Epithelial cell of proximal tubule (primary cell): ENCODE results near the gene TLE2. TPM values are rescaled to one million over a fixed set of nuclear protein-coding genes. Genes with fewer than 3 reads are reported as not detected.
A peak's percentile ranks its signal among the peaks of the same experiment; 100 is the strongest.

Source experiments
- DNase-seq: peaks from one replicate; pipeline ENCODE4 v3.0.0-alpha.2; 2011; ENCODE audit warnings: low read depth
- H3K4me3 ChIP-seq: 2 replicates; pipeline ENCODE4 v1.5.1; 2011; ENCODE audit warnings: low read depth, mild to moderate bottlenecking, low read length
- total RNA-seq: library from RNA; depleted of rRNA; stranded (reverse); fragments of >200 nt; gene quantifications from 2 replicates; pipeline ENCODE4 v1.2.3, GENCODE V29; 2015
- TF ChIP-seq, protein P1 (sequence below): conservative IDR thresholded peaks from 2 replicates; pipeline ENCODE4 v1.5.1; 2012; ENCODE audit warnings: low read depth, mild to moderate bottlenecking, low read length

Gene TLE2
- total RNA-seq, 1 donor from 2014 or later = 2.9 TPM

DNA sequence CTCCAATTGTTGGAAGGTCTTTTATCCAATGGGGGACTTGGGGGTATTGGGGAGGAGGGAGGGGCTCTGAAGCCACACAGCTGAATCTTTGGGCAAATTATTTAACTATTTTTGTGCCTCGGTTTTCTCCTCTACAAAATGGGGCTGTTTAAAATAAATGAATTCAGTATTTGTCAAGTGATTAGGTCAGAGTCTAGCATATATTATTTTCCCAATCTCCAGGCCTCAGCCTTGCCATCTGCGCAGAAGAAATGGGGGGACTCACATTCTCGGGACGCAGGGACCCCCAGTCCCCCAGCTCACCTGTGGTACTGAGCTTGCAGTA is 31.7 kb upstream of the TLE2 start:
- peak overlapping the region; percentile 87 for H3K4me3 ChIP-seq
- TF ChIP-seq, protein P1, sequence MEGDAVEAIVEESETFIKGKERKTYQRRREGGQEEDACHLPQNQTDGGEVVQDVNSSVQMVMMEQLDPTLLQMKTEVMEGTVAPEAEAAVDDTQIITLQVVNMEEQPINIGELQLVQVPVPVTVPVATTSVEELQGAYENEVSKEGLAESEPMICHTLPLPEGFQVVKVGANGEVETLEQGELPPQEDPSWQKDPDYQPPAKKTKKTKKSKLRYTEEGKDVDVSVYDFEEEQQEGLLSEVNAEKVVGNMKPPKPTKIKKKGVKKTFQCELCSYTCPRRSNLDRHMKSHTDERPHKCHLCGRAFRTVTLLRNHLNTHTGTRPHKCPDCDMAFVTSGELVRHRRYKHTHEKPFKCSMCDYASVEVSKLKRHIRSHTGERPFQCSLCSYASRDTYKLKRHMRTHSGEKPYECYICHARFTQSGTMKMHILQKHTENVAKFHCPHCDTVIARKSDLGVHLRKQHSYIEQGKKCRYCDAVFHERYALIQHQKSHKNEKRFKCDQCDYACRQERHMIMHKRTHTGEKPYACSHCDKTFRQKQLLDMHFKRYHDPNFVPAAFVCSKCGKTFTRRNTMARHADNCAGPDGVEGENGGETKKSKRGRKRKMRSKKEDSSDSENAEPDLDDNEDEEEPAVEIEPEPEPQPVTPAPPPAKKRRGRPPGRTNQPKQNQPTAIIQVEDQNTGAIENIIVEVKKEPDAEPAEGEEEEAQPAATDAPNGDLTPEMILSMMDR = no peak
- no peak for DNase-seq

DNA sequence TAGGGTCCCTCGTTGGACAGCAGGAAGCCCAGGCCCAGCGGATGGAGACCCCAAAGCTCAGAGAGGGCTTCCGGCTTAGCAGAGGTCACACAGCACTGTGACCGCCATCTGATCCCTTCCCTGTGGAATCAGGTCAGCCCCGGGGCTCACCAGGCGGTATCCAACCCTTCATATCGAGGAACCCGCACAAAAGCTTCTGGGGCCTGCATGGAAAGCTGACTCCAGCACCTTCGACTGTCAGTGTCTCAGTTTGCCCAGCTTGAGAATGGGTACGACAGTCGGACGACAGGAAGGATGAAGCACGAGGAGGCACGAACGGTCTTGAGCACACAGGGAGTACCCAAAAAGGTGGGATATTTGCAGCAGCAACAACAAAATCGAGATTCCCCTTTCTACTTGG is 30.6 kb upstream of the TLE2 start:
- H3K4me3 ChIP-seq = no peak overlapping the region
- DNase-seq = no peak
- TF ChIP-seq, protein P1 = no peak

DNA sequence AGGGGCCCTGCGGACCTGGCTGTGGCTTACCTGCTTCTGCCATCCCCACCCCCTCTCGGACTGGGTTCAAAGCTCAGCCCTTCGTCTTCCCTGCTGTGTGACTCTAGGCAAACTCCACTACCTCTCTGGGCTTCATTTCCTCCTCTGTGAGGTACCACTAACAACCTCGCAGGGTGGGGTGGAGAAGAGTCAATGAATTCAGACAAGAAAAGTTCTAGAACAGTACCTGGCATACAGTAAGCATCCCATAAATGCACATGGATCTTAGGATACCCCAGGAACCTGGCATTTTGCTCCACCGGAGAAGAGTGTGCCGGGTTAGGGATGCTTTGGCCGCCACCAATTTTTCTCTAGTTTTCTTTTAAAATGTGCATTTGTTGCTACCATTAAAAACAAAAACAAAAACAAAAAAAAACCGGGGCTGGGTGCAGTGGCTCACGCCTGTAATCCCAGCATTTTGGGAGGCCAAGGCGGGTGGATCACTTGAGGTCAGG is 29.8 kb upstream of the TLE2 start:
- H3K4me3 ChIP-seq = no peak overlapping the region
- TF ChIP-seq, protein P1 = no peak
- no peak for DNase-seq

DNA sequence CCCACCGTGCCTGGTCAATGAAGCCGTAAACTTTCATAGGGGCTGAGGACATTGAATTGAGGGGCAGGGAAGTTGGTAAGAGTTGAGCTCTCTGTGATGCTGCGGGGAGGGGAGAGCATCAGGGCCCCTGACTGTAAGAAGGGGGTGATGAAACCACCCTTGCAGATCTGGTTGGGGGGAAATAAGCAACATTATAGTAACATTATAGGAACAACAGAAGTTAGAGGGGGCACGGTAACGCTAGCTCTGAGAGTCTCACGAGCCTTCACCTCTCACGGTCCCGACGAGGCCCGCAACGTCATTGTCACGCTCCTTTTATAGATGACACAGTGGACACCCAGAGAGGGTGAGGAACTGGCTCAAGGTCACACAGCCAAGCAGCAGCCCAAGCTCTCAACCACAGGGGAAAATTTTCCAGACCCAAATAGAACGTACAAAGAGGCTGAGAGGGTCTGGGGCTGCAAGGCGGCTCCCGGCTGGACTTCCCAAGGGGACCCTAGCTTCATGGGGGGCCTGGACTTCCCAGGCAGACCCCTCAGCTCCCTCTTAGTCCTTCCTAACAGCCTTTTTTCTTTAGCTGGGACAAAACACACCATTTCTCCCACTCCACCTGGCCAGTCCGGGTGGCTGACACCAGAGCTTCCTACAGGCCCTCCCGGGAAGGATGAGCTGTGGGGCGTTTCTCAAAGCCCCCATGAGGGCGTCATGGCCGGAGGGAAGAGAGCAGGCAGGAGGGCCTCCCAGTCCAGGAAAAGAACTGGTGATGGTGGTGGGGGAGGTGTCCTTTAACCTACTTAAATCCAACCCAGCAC is 29.1 kb upstream of the TLE2 start:
- TF ChIP-seq, protein P1 = no peak
- DNase-seq = no peak
- H3K4me3 ChIP-seq = no peak overlapping the region

DNA sequence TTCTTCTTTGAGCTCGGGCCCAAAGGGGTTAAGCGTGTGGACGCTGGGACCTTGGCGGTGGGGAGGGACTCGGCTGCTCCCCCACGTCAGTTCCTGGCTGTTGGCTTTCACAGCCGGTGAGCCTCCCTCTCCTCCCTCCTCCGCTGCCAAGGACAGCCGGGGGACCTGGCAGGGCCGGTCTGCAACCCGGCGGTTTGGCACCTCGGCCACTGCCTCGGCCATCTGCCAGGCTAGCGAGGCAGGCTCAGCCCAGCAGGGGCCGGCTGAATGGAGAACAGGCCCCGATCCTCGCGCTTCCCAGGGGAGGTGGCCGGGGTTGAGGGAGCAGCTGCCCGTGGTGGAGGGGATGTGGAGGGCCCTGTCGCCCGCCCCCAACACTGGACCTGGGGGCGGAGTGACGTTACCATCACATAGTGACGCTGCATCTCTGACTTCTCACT is 28.2 kb upstream of the TLE2 start:
- H3K4me3 ChIP-seq = no peak overlapping the region
- TF ChIP-seq, protein P1 = no peak
- DNase-seq = no peak

DNA sequence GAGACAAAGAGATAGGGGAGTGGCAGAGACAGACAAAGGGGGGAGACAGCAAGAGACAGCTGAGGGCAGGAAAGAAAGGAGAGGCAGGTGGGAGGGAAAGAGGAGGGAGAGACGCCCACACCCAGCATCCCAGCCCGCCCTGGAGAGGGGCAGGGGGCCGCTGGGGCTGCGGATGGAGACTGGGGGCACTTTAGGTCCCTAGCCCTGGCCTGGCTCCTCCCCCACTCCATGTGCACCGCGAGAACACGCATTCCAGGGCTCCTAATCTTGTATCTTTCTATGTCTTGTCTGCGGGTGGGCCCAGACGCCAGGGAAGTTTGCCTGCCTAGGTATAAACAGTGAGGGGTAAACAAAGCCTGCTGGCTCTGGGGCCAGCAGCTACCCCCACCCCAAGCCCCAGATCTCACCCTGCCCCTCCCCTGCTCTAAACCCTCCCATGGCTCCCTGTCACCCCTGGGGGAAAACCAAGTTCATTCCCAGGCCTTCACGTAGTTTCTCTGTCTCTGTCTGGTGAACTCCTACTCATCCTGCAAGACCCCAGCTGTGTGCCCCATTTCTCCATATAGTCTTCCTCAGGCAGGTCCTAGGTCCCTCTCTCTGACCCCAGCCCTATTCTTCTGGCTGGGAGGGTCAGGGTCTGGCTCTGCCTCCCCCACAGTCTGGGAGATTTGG is 27.5 kb upstream of the TLE2 start:
- H3K4me3 ChIP-seq = no peak overlapping the region
- TF ChIP-seq, protein P1 = no peak
- no peak for DNase-seq
